Measurements from ENCODE around the gene MUC4. TPM values are rescaled to one million over a fixed set of nuclear protein-coding genes. Genes with fewer than 3 reads are reported as not detected.
"Not testable (repeated sequence)": the region's sequence is repeated elsewhere in the genome, so short reads cannot be mapped to it uniquely, and the experiment has no call there.

The MUC4 gene
- total RNA-seq, 2 experiments from 2014 or later = 0.06 TPM; not detected in 1

DNA sequence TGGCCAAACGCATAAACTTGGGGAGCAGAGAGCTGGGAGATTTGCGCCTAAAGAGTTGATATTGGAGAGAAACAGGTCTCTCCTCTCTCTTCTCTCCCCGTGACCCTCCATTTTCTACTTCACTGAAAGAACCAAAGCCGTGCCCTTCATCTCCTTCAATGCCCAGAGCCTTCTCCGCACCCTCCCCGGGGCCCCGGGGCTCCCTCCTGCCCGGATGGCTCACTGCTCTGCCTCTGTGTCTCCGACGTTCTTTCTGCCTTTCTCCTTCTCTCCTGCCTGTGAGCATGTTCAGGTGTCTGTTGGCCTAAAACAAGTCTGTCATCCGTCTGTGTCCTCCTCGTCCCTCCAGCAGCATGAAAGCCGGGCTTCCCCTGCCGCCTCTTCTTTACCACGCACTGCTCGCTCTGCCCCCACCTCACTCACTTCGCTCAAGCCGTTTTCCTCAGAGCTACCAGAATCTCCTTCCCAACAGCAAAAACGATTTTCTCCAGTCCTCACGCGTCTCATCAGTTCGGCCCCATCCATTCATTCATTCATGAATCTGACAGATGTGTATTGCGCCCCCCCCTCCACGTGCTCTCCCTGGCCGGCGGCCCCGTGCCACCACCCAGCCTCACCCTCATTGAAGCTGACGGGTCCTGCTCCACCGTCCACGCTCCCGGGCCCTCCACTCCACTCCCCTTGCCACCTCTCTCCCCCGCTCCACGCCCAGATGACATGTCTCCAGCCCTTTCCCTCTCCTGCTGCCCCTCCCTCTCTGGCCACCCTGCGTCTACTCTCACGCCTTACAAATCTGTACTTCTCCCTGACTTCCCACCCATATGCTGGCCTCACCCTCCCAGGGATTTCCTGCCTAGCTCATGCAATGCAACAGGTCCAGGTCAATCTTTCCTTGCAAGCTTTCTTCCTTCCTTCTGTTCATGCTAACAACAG is 10.2 kb downstream of the MUC4 start:
- H3K36me3 Mint-ChIP-seq = peaks cover 25% of the 10 kb centered on the region
- POLR2A ChIA-PET = no interaction called here
- H3K27ac Mint-ChIP-seq = peak overlapping the region; percentile 93
- ATAC-seq (ENCODE audit: low read depth) (peak; percentile 7), DNase-seq (no peak)
- H3K9me3 Mint-ChIP-seq = peaks cover 10% of the 10 kb centered on the region
- H3K4me3 Mint-ChIP-seq = peak overlapping the region; percentile 73
- H3K4me1 Mint-ChIP-seq = peaks cover 49% of the 10 kb centered on the region
- peaks cover 4% of the 10 kb centered on the region for H3K27me3 Mint-ChIP-seq

GRCh38 chr3:195800240-195800639 is 11.5 kb downstream of the MUC4 start:
- POLR2A ChIA-PET = no interaction called here
- peaks cover 8% of the 10 kb centered on the region for H3K9me3 Mint-ChIP-seq
- peaks cover 42% of the 10 kb centered on the region for H3K4me1 Mint-ChIP-seq
- ATAC-seq (ENCODE audit: low read depth) = no peak
- no peak overlapping the region for H3K4me3 Mint-ChIP-seq
- H3K36me3 Mint-ChIP-seq = peaks cover 20% of the 10 kb centered on the region
- DNase-seq = no peak
- H3K27ac Mint-ChIP-seq = no peak overlapping the region
- H3K27me3 Mint-ChIP-seq = peaks cover 12% of the 10 kb centered on the region

- Mint-ChIP-seq H3K27me3 (peaks cover 18% of the 10 kb centered on the region), H3K27ac (no peak overlapping the region), H3K4me3 (no peak overlapping the region), H3K36me3 (peaks cover under 1% of the 10 kb centered on the region), H3K4me1 (peaks cover 8% of the 10 kb centered on the region), H3K9me3 (peaks cover 8% of the 10 kb centered on the region)
- POLR2A ChIA-PET = no interaction called here
- ATAC-seq (ENCODE audit: low read depth) = no peak
- no peak for DNase-seq
Observed at GRCh38 chr3:195796795-195797194, 14.9 kb downstream of the MUC4 start.

- Mint-ChIP-seq H3K4me1 (peaks cover 7% of the 10 kb centered on the region), H3K36me3 (peaks cover 6% of the 10 kb centered on the region), H3K27ac (no peak overlapping the region), H3K27me3 (peaks cover 18% of the 10 kb centered on the region), H3K9me3 (peaks cover 25% of the 10 kb centered on the region), H3K4me3 (no peak overlapping the region)
- POLR2A ChIA-PET = no interaction called here
- ATAC-seq (ENCODE audit: low read depth) = no peak
- no peak for DNase-seq
Observed at GRCh38 chr3:195794708-195795107, 17.0 kb downstream of the MUC4 start.

DNA sequence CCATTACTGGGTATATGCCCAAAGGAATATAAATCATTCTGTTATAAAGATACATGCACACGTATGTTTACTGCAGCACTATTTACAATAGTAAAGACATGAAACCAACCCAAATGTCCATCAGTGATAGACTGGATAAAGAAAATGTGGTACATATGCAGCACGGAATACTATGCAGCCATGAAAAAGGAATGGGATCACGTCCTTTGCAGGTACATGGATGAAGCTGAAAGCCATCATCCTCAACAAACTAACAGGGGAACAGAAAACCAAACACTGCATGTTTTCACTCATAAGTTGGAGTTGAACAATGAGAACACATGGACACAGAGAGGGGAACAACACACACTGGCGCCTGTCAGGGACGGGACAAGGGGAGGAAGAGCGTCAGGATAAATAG is 19.1 kb downstream of the MUC4 start:
- POLR2A ChIA-PET, H3K27ac Mint-ChIP-seq: not testable (repeated sequence)

DNA sequence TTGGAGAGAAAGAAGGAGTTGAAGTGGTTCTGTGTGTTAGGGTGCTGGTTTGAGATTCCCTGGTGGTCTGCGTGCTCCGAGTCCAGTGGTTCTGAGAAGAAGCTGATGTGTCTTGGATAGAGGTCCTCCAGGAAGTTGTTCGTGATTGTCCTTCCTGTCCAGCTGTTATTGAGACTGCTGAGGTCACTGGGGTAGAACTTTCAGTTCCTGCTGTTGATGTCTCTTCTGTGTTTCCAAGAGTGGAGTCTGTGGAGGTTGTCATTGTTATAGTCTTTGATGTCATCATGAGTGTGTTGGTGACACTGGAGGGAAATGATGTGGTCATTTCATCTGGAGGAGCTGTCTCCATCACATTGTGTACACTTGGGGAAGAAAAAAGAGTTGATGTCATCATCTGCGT is 20.8 kb downstream of the MUC4 start:
- Mint-ChIP-seq H3K27ac (no peak overlapping the region), H3K4me1 (peaks cover 19% of the 10 kb centered on the region), H3K4me3 (no peak overlapping the region), H3K27me3 (peaks cover 13% of the 10 kb centered on the region), H3K36me3 (peaks cover 25% of the 10 kb centered on the region), H3K9me3 (peaks cover 46% of the 10 kb centered on the region)
- ATAC-seq (ENCODE audit: low read depth) (no peak), DNase-seq (no peak)
- POLR2A ChIA-PET = no interaction called here

More for the DNA sequence above, 19.1 kb downstream of the MUC4 start:
- H3K9me3 Mint-ChIP-seq = peaks cover 38% of the 10 kb centered on the region
- not testable (repeated sequence) for H3K4me3 Mint-ChIP-seq; DNase-seq; ATAC-seq (ENCODE audit: low read depth)
- peaks cover 17% of the 10 kb centered on the region for H3K36me3 Mint-ChIP-seq
- H3K4me1 Mint-ChIP-seq = peaks cover 13% of the 10 kb centered on the region
- peaks cover 18% of the 10 kb centered on the region for H3K27me3 Mint-ChIP-seq

- peaks cover 37% of the 10 kb centered on the region for H3K4me1 Mint-ChIP-seq
- POLR2A ChIA-PET = no interaction called here
- DNase-seq (no peak), ATAC-seq (ENCODE audit: low read depth) (no peak)
- peak overlapping the region; percentile 87 for H3K27ac Mint-ChIP-seq
- H3K4me3 Mint-ChIP-seq = no peak overlapping the region
- H3K36me3 Mint-ChIP-seq = peaks cover 44% of the 10 kb centered on the region
- peaks cover 64% of the 10 kb centered on the region for H3K9me3 Mint-ChIP-seq
- H3K27me3 Mint-ChIP-seq = no peaks in the 10 kb centered on the region
Observed at GRCh38 chr3:195788711-195789581, 22.8 kb downstream of the MUC4 start.

DNA sequence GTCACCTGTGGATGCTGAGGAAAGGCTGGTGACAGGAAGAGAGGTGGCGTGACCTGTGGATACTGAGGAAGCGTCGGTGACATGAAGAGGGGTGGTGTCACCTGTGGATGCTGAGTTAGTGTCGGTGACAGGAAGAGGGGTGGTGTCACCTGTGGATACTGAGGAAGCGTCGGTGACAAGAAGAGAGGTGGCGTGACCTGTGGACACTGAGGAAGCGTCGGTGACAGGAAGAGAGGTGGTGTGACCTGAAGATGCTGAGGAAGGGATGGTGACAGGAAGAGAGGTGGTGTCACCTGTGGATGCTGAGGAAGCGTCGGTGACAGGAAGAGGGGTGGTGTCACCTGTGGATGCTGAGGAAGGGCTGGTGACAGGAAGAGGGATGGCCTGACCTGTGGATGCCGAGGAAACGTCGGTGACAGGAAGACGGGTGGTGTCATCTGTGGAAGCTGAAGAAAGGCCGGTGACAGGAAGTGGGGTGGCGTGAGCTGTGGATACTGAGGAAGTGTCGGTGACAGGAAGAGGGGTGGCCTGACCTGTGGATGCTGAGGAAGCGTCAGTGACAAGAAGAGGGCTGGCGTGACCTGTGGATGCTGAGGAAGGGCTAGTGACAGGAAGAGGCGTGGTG is 25.8 kb downstream of the MUC4 start:
- DNase-seq; H3K27me3 Mint-ChIP-seq; ATAC-seq (ENCODE audit: low read depth); POLR2A ChIA-PET: not testable (repeated sequence)
- H3K27ac Mint-ChIP-seq = peak overlapping the region; percentile 91
- peaks cover 50% of the 10 kb centered on the region for H3K4me1 Mint-ChIP-seq
- H3K4me3 Mint-ChIP-seq = peak overlapping the region; percentile 17
- H3K36me3 Mint-ChIP-seq = peaks cover 60% of the 10 kb centered on the region
- peaks cover 69% of the 10 kb centered on the region for H3K9me3 Mint-ChIP-seq

- Mint-ChIP-seq H3K9me3 (peaks cover 61% of the 10 kb centered on the region), H3K4me3 (peak overlapping the region; percentile 1)
- not testable (repeated sequence) for H3K27me3 Mint-ChIP-seq
Observed at GRCh38 chr3:195784031-195784430, 27.7 kb downstream of the MUC4 start.

GRCh38 chr3:195781236-195781635 is 30.5 kb downstream of the MUC4 start:
- ATAC-seq (ENCODE audit: low read depth); H3K27me3 Mint-ChIP-seq; H3K4me3 Mint-ChIP-seq; POLR2A ChIA-PET; DNase-seq: not testable (repeated sequence)
- H3K9me3 Mint-ChIP-seq = peaks cover 57% of the 10 kb centered on the region
- H3K4me1 Mint-ChIP-seq = peaks cover 45% of the 10 kb centered on the region
- H3K36me3 Mint-ChIP-seq = peaks cover 46% of the 10 kb centered on the region
- peak overlapping the region; percentile 98 for H3K27ac Mint-ChIP-seq

More at GRCh38 chr3:195784031-195784430, 27.7 kb downstream of the MUC4 start:
- ATAC-seq (ENCODE audit: low read depth); POLR2A ChIA-PET; DNase-seq: not testable (repeated sequence)
- peaks cover 57% of the 10 kb centered on the region for H3K36me3 Mint-ChIP-seq
- H3K4me1 Mint-ChIP-seq = peaks cover 50% of the 10 kb centered on the region
- peak overlapping the region; percentile 91 for H3K27ac Mint-ChIP-seq

DNA sequence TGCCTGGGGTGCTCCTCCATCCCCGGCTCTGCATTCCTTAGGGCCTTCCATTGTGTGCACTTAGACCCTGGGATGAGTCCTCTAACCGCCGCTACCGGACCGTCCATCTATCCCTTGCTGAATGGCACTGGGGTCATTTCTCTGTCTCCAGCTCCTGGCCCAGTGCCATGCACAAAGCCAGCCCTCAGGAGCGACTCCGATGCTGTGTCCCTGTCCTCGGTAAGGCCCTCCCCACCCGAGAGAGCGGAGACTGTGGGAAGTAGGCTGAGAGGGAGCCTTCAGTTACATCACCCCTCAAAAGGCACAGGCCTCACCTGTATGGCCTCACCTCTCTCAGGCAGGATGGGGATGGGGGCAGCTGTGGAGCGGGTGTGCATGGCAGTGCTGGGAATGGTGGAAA is 33.8 kb downstream of the MUC4 start:
- Mint-ChIP-seq H3K4me3 (no peak overlapping the region), H3K9me3 (peaks cover 30% of the 10 kb centered on the region), H3K4me1 (peaks cover 20% of the 10 kb centered on the region), H3K27me3 (no peaks in the 10 kb centered on the region), H3K27ac (peak overlapping the region; percentile 66), H3K36me3 (peaks cover 20% of the 10 kb centered on the region)
- DNase-seq (no peak), ATAC-seq (ENCODE audit: low read depth) (no peak)
- POLR2A ChIA-PET = no interaction called here

- peaks cover 4% of the 10 kb centered on the region for H3K4me1 Mint-ChIP-seq
- POLR2A ChIA-PET = no interaction called here
- no peak overlapping the region for H3K27ac Mint-ChIP-seq
- H3K36me3 Mint-ChIP-seq = no peaks in the 10 kb centered on the region
- H3K9me3 Mint-ChIP-seq = peaks cover 12% of the 10 kb centered on the region
- ATAC-seq (ENCODE audit: low read depth) = no peak
- DNase-seq = peak; percentile 22
- H3K4me3 Mint-ChIP-seq = no peak overlapping the region
- H3K27me3 Mint-ChIP-seq = no peaks in the 10 kb centered on the region
Observed at GRCh38 chr3:195774917-195775316, 36.8 kb downstream of the MUC4 start.

- DNase-seq (no peak), ATAC-seq (ENCODE audit: low read depth) (no peak)
- POLR2A ChIA-PET = no interaction called here
- Mint-ChIP-seq H3K4me1 (peaks cover 4% of the 10 kb centered on the region), H3K36me3 (no peaks in the 10 kb centered on the region), H3K4me3 (no peak overlapping the region), H3K9me3 (peaks cover 9% of the 10 kb centered on the region), H3K27ac (no peak overlapping the region), H3K27me3 (no peaks in the 10 kb centered on the region)
Observed at GRCh38 chr3:195773956-195774537, 37.7 kb downstream of the MUC4 start.

All from activated naive CD8-positive, alpha-beta T cell treated with anti-CD3 and anti-CD28 coated beads, Interleukin-2, amount 10 ng/mL, durations not matched to agents 7 days and 5 days (primary cell).